GM21717 (cell line): ENCODE results near the gene SDE2.
"Not testable (repeated sequence)": the region's sequence is repeated elsewhere in the genome, so short reads cannot be mapped to it uniquely, and the experiment has no call there.

ENCODE experiments used
- ATAC-seq: cut with Tn5 transposase; IDR thresholded peaks from one replicate; pipeline ENCODE4 v1.9.1; 2021; ENCODE audit warnings: mild to moderate bottlenecking, moderate library complexity; ENCODE audit not compliant: unreplicated experiment

SDE2 gene

DNA sequence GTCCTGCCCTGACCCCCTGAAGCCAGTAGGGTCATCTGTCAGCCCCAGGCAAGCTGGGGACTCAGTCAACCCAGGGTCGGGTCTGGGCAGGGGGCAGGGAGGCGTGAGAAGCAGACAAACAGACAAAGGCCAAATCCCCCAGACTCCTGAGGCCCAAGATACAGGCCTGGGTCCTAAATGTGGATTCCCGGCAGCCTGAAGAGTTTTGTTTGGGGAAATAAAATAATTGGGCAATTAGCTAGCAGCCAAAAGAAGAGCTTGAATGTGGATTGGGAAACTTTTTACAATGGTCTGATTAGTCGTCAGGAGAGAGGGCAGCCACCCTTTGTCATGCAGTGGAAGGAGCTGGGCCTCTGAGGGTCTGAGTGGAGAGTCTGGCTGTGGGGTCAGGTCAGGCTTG is 53.6 kb downstream of the SDE2 start:
- ATAC-seq, result no peak

- ATAC-seq, result no peak
Measured at GRCh38 chr1:225944951-225945350, 54.2 kb downstream of the SDE2 start.

DNA sequence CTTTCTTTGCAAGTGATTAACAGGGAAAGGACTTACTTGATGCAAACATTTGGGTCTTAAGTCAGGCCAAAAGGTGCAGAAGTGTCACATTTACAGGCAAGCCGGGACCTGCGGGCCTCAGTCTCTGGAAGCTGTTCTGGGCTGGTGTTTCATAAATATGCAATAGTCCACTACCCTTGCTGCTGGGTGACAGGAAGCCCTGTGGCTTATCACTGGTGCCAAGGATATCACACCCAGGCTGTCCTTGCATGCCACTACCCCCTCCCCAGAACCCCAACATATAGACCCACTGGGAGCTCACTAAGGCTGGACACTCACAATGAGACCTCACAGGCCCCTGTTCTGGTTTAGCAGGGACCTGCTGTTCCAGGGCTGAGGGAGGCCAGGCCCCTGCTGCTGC is 54.8 kb downstream of the SDE2 start:
- ATAC-seq, result no peak

DNA sequence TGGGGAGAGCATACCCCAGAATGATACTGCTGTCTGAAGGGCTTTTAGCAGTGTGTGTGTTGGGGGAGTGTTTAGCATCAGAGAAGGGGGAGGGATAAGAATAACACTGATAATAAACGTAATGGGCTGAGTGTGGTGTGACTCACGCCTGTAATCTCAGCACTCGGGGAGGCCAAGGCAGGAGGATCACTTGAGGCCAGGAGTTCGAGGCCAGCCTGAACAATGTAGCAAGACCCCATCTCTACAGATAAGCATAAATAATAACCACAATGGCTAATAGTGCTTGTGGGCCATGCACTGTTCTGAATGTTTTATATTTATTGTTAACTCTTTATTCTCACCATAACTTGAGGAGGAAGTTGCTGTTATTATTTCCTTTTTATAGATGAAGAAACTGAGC is 55.6 kb downstream of the SDE2 start:
- no peak for ATAC-seq

DNA sequence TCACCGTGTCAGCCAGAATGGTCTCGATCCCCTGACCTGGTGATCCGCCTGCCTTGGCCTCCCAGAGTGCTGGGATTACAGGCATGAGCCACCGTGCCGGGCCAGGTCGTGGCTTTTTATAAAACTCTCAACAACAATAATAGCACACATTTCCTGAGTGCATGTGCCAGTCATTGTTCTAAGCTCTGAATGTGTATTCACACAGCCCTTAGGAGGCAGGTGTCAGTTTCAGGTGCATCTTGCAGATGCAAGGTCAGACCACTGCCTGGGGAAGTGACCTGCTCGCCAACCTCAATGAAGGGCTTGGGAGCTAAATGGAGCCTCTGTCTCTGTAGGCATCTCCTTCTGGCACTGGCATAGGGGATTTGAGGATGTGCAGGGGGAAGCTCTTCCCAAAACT is 56.6 kb downstream of the SDE2 start:
- ATAC-seq, result peak; percentile 85

GRCh38 chr1:225941942-225942222 is 57.3 kb downstream of the SDE2 start:
- no peak for ATAC-seq

DNA sequence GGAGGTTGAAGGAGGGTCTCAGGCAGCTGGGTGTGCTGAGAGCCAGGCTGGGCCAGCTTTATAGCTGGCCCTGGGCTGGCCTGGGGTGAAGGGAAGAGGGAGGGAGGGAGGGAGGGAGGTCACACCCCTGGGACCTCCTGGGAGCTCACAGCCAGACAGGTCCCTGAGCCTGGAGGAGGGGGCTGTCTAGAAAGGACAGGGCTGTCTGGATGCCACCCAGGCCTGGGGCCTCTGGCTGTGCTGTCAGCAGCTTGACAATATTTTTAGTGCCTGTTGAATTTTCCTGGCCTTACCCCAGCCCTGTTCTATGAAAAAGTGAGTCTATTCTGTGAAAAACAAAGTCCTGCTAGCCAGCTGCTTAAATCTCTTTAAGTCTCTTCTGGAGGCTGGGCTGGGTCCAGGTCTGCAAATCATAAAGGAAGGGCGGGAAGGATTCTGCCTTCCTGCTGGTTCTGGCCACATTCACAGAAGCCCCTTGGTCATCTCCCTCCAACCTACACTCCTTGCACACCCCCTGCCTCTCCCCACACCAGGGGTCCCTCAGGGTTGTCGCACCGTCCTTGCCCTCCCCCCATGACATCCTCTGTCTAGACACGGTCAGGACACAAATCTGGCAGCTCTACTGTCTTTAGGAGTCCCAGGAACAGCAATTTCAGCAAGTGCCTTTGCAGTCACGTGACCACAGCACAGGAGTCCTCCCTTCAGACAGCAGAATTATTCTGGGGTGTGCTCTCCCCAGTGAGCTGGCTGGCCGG is 57.8 kb downstream of the SDE2 start, which contains the start of gene LEFTY2:
Gene LEFTY2, minus strand, starts transcription at position 34 of the 755 bp plus-strand sequence. CDS start 80 bp downstream, outside the sequence.
- ATAC-seq, result no peak

- no peak for ATAC-seq
Measured at GRCh38 chr1:225940385-225941151, 58.6 kb downstream of the SDE2 start.

- ATAC-seq, result not testable (repeated sequence)
Measured at GRCh38 chr1:225939939-225940310, 59.2 kb downstream of the SDE2 start.

- ATAC-seq, result not testable (repeated sequence)
Measured at GRCh38 chr1:225939097-225939938, 59.8 kb downstream of the SDE2 start.

GRCh38 chr1:225937048-225937968 is 61.8 kb downstream of the SDE2 start:
- no peak for ATAC-seq

DNA sequence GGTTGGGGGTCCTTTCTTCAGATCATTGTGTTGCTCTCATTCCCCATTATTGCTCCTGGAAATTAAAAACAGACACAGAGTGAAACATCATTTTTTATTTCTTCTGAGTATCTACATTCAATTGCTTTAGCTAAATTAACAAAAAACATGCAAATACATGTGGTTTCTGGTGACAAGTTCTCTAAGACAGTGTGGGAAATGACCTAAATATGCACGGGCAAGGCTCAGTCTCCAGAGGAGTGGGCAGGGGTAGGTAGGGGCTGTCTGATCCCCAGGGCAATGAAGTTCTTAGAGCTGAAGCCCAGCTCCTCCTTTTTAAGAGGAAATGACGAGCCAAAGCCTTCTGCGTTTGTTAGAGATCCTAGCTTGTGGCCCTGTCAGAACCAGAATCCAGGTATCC is 62.6 kb downstream of the SDE2 start:
- no peak for ATAC-seq

DNA sequence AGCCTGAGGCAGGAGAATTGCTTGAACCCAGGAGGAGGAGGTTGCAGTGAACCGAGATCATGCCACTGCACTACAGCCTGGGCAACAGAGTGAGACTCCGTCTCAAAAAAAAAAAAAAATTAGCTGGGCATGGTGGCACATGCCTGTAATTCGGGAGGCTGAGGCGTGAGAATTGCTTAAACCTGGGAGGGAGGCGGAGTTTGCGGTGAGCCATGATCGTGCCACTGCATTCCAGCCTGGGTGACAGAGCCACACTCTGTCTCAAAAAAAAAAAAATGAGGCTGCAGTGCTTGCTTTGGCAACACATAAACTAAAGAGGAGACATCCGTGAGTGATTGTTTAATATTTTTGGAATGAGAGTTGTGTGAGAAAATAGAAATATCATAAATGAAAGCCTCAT is 63.1 kb downstream of the SDE2 start:
- ATAC-seq, result not testable (repeated sequence)

DNA sequence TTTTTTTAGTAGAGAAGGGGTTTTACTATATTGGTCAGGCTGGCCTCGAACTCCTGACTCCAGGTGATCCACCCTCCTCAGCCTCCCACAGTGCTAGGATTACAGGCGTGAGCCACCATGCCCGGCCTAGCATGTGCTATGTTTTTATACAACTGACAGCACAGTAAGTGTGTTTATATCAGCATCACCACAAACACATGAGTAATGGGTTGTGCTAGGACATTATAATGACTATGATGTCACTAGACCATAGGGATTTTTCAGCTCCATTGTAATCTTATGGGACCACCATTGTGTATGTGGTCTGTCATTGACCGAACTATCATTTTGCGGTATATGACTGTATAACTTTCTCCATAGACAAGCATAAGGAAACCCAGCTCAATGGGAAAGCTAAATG is 64.4 kb downstream of the SDE2 start:
- ATAC-seq, result no peak

- ATAC-seq, result no peak
Measured at GRCh38 chr1:225933072-225933471, 66.1 kb downstream of the SDE2 start.
